GM21529 (cell line): ENCODE measurements around the gene CEBPE.

ENCODE experiments used
- ATAC-seq: cut with Tn5 transposase; IDR thresholded peaks from one replicate; pipeline ENCODE4 v1.9.1; 2021; ENCODE audit not compliant: unreplicated experiment

The CEBPE gene

DNA sequence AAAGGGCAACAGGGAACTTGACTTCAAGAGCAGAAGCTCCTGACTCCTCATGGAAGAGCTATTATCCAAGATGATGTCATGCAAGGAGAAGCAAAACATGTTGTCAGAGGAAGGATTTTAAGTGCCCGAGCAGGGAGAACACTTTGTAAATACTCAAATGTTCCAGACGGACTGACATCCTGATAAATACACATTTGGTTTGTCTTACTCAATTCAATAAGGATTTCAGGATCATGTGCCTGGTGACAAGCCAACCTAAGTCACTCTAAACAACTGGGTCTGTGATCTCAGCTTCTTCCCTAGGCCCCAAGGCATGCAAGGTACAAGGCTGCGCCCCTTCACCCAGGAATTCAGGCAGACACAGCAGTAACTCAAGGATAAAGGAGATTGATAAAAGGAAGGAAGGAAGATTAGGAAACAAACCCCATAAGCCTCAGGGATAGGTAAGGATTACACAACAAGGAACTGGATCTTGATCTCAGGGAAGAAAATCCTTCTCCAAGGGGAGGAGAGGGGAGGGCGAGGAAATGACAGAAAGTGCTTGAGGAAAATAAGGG lies 26.8 kb upstream of the CEBPE start:
- no peak for ATAC-seq

GRCh38 chr14:23143911-23144310 lies 24.9 kb upstream of the CEBPE start:
- ATAC-seq, result no peak

GRCh38 chr14:23142826-23143225 lies 23.8 kb upstream of the CEBPE start:
- no peak for ATAC-seq

GRCh38 chr14:23141706-23142444 lies 22.8 kb upstream of the CEBPE start:
- no peak for ATAC-seq

- ATAC-seq, result no peak
These were observed 21.3 kb upstream of the CEBPE start for GRCh38 chr14:23140371-23140770.

GRCh38 chr14:23139874-23140273 lies 20.8 kb upstream of the CEBPE start:
- no peak for ATAC-seq

- ATAC-seq, result no peak
These were observed 18.9 kb upstream of the CEBPE start for GRCh38 chr14:23137813-23138535.

DNA sequence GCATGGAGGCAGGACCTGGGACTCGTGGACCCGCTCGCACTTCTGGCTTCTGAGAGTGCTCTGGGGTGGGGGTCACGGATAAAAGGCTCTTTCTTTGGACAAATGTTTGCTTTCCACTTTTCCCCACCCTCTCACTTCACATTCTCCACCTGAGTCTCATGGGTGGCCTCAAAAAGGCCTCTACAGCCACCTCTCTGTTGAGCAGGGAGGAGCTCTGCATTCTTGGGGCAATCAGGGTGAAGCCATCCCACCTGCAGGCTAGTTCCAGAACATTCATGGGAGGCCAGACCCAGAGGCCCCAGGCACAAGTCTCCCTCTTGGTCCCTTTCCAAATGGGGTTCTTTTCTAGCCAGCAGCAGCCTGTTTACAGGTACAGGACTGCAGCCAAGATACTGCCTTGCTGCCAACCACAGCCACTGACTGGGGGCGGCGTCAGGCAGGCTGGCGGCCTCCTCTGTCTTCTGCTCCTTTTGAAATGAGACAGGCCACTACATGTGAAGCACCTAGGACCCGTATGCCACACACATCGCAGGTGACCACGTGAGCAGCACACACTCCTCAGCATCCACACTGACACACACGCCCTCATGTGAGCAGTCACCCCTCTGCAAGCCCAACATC lies 18.2 kb upstream of the CEBPE start:
- ATAC-seq, result no peak

DNA sequence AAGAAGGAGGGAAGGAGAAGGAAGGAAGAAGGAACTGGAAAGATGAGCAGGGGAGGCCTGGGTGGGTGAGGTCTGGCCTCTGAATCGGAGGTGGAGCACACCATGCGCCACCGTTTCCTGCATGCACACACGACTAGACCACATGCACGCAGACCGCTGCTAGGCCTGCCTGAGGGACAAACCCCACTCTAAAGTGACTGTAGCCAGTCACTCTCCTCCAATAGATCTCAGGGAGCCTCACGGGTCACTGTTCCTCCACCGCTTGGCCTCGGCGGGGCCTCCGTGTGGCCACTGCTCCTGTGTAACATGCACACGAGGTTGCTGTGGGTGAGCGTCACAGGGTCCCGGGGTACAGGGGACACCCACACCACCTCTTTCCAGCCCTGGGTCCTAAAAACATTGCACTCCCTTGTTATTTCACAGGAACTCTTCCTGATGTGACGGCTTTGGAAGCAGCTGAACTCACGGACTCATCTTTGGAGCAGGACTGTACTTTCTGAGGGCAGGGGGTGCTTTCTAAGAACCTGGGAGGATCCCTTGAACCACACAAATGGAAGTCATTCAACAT lies 17.6 kb upstream of the CEBPE start:
- no peak for ATAC-seq

DNA sequence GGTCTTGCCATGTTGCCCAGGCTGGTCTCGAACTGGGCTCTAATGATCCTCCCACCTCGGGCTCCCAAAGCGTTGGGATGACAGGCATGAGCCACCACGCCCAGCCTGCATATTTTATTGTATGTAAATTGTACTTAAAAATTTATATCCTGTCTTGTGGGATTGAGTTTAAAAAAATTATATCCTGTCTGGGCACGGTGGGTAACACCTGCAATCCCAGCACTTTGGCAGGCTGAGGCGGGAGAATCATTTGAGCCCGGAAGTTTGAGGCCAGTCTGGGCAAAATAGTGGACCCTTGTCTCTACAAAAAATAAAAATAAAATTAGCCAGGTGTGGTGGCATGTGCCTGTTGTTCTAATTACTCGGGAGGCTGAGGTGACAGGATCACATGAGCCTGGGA lies 13.9 kb upstream of the CEBPE start:
- ATAC-seq, result no peak

DNA sequence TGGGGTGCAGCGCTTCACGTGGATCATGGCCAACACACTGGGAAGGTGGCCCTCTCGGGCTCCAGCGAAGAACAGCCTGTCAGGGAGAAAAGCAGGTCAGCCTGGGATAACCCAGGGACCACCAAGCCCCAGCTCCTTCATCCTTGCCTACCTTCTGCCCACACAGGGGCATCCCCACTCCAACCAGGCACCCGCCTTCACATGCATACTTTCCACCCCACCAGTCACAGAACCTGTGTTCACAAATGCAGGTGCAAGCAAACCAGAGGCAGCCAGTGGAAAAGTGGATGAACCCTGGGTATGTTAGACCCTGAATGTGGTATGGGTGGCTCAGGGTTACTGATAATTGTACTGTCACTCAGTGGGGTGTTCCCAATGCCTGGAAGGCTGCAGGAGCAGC lies 12.4 kb upstream of the CEBPE start:
- no peak for ATAC-seq

DNA sequence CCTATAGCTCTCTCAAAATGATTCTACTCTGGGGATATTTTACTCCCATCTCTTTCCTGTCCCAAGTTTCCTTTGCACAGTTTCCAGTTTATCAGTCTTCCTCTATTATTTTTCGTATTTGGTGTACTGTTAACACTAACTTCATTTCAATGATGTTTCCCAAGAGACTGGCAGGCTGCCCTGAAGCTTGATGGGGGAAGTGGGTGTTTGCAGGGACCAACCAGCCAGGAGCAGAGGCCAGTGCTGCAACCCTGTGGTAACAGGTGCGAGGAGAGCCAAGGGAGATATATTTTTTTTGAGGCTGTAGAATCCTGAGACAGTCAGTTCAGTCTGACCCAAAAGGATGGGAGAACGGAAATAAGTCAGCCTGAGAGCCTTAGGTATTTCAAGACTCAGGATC lies 11.8 kb upstream of the CEBPE start:
- ATAC-seq, result no peak

GRCh38 chr14:23129759-23130316 lies 10.8 kb upstream of the CEBPE start:
- no peak for ATAC-seq

GRCh38 chr14:23128969-23129758 lies 10.1 kb upstream of the CEBPE start:
- no peak for ATAC-seq

DNA sequence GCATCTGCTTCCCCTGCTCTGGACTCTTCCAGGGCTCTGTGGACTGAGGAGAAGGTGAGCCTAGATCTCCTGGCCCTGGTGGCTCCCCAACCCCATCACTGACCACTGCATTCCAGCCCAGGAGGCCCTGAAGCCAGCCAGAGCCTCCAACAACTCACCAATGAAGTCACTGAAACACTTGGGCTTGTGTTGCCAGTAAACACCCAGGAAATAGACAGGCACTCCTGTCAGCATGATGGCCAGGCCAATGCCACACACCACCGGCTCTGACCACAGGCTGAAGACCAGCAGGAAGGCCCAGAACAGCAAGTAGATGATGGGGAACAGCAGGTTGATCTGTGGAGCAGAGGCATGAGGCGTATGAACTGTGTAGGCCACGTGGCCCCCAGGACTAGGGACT lies 8.8 kb upstream of the CEBPE start:
- no peak for ATAC-seq

DNA sequence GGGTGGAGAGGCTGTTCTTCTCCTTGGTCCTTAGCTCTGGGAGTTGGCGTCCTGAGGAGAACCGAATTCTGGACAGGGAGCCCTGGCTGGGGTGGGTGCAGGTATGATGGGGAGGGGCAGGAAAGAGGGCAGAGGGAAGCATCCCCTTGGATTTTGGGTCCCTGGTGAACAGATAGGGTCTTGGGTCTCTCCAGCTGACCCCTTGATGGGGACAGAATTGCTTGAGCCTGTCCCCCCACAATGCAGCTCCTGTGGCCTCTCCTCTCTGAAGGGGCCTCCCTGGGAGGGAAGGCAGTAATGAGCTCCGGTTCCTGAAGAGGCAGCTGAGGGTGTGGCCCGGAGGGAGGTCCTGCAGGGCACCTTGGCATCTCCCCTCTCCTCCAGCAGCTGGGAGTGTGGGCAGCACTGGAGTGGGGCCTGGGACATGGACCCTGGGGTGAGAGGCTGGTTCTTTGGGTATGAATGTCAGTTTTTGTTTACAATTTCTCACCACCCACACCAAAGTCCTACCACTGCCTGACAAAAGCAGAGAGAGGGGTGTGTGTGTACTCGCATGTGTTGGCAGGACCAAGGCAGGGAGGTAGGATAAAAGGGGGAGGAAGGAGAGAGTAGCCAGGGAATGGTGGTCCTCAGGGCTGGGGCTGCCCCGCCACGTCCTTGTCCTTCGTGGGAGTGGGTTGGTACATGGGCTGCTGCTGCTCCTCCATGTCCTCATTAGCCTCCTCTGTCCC lies 7.7 kb upstream of the CEBPE start:
- no peak for ATAC-seq

GRCh38 chr14:23125933-23126524 lies 7.0 kb upstream of the CEBPE start:
- no peak for ATAC-seq

DNA sequence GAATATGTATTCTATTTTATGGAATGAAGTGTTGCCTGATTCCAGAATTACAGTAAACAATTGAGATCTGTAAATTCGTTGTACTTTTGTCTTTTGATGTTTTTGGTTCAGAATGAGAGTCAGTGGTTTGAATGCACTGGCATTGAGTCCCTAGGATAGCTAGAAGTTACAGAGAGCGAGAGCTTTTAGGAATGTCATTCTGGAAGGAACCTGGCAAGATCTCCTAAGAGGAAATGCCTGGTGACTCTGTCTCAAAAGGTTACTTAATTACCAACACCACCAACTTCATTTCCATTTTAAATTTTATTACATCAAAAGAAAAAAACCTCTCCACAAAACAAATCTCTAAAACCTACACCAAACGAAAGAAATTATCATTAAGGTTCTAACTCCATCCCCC lies 6.0 kb upstream of the CEBPE start:
- ATAC-seq, result no peak

- no peak for ATAC-seq
These were observed 5.4 kb upstream of the CEBPE start for GRCh38 chr14:23124337-23124954.
